Cardiac muscle cell (in vitro differentiated cells and primary cell): Measurements from ENCODE around the gene BDKRB2. TPM values are rescaled to one million over a fixed set of nuclear protein-coding genes. Genes with fewer than 3 reads are reported as not detected.

Experiments
- DNase-seq, 2 donors: peaks; one replicate each; pipeline versions ENCODE4 v3.0.0 to v3.0.0-alpha.2; 2010 to 2017; ENCODE audit warnings: low read depth in 1 of 2, low spot score in 1 of 2
- H3K27ac ChIP-seq: fragments of 200-600 bp; sonication (generic); 2 replicates; pipeline ENCODE4 v1.5.1; 2016
- H3K27me3 ChIP-seq: fragments of 200-600 bp; sonication (generic); 2 replicates; pipeline ENCODE4 v1.6.0; 2016; ENCODE audit warnings: control low read depth
- H3K36me3 ChIP-seq: fragments of 200-600 bp; sonication (generic); 2 replicates; pipeline ENCODE4 v1.5.1; 2016; ENCODE audit warnings: control low read depth
- H3K4me1 ChIP-seq: fragments of 200-600 bp; sonication (generic); 2 replicates; pipeline ENCODE4 v1.8.1; 2017; ENCODE audit warnings: low read depth, mild to moderate bottlenecking, mixed run types
- H3K4me3 ChIP-seq: fragments of 200-600 bp; sonication (generic); 2 replicates; pipeline ENCODE4 v1.5.1; 2016; ENCODE audit warnings: mild to moderate bottlenecking
- H3K9me3 ChIP-seq: fragments of 200-600 bp; sonication (generic); 2 replicates; pipeline ENCODE4 v1.5.1; 2017; ENCODE audit warnings: low read depth, mild to moderate bottlenecking, control low read depth
- CTCF ChIP-seq: IDR thresholded peaks from 2 replicates; pipeline ENCODE4 v1.5.1; 2012; ENCODE audit warnings: low read depth, mild to moderate bottlenecking, low read length
- polyA plus RNA-seq: library from polyadenylated mRNA; unstranded; fragments of >200 nt; fragmentation: Nextera tagmentation; extraction: Ambion mirVana; gene quantifications from 2 replicates; pipeline ENCODE4 v1.2.1, GENCODE V29; 2016
- total RNA-seq: library from RNA; depleted of rRNA; stranded (reverse); fragments of >200 nt; gene quantifications from 2 replicates; pipeline ENCODE4 v1.2.3, GENCODE V29; 2016

The BDKRB2 gene
- total RNA-seq, result 0.45 and 0.49 TPM in 2 replicates
- polyA plus RNA-seq, result 0.57 TPM in 1 of 2 replicates, not detected in the other

DNA sequence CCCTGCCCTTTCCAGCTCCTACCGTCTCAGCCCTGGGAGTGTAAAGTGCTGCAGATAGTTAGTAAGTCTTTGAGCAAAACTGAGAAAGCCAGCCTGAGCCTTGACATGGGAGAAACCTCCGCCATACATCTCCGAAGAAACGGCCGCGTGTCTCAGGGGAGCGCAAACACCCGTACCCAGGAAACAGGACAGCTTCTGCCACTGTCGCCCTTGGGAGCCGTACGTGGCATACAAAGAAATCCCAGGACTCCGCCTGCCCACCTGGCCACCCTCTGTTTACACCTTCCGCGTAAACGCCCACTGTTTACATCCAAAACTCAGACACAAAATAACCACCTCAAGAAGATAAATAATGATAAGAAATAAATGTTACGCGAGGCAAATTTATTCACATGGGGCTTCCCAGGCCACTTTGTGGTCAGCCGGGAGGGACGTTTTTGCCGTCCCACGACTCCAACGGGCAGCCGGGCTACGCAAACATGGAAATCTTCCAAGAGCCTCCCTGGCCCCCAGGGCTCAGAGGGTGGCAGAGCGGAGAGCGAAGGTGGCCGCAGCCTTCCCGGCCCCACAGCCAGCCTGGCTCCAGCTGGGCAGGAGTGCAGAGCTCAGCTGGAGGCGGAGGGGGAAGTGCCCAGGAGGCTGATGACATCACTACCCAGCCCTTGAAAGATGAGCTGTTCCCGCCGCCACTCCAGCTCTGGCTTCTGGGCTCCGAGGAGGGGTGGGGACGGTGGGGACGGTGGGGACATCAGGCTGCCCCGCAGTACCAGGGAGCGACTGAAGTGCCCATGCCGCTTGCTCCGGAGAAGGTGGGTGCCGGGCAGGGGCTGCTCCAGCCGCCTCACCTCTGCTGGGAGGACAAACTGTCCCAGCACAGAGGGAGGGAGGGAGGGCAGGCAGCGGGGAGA is at the start of gene BDKRB2:
BDKRB2 (plus strand) TSS at position 689 of the 908 bp plus-strand sequence. CDS start 32,269 bp downstream, outside the sequence.
- peak; percentile 76 to 82 for DNase-seq
- H3K4me3 ChIP-seq, result peak within 1 kb of the TSS; percentile 20
- H3K36me3 ChIP-seq, result no peaks in the 10 kb centered on the region
- peaks cover 4% of the 10 kb centered on the region for H3K4me1 ChIP-seq
- H3K27ac ChIP-seq, result no peak within 1 kb of the TSS
- TF ChIP-seq CTCF, result no peak
- H3K9me3 ChIP-seq, result no peaks in the 10 kb centered on the region
- no peaks in the 10 kb centered on the region for H3K27me3 ChIP-seq

DNA sequence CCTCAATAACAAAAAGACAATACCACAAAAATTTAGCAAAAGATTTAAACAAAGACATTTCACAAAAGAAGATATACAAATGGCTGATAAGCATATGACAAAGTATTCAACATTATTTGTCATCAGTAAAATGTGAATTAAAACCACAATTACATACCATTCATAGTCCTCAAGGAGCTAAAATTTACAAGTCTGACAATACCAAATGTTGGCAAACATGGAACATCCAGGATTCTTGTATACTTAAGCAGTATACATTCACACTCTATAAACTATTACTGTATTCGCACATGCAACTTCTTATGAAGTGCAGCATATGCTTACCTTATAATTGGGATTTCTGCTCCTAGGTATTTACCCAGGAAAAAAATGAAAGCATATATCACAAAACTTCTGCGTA is 49.7 kb upstream of the BDKRB2 start:
- H3K4me3 ChIP-seq, result no peak overlapping the region
- no peak overlapping the region for H3K27ac ChIP-seq
- no peaks in the 10 kb centered on the region for H3K4me1 ChIP-seq
- H3K27me3 ChIP-seq, result no peaks in the 10 kb centered on the region
- H3K36me3 ChIP-seq, result no peaks in the 10 kb centered on the region
- DNase-seq, result no peak
- H3K9me3 ChIP-seq, result no peaks in the 10 kb centered on the region
- TF ChIP-seq CTCF, result no peak

GRCh38 chr14:96156804-96157760 is 47.6 kb upstream of the BDKRB2 start:
- TF ChIP-seq CTCF, result no peak
- Histone ChIP-seq H3K27me3 (no peaks in the 10 kb centered on the region), H3K27ac (no peak overlapping the region), H3K9me3 (no peaks in the 10 kb centered on the region), H3K4me1 (no peaks in the 10 kb centered on the region), H3K4me3 (no peak overlapping the region), H3K36me3 (no peaks in the 10 kb centered on the region)
- no peak for DNase-seq

DNA sequence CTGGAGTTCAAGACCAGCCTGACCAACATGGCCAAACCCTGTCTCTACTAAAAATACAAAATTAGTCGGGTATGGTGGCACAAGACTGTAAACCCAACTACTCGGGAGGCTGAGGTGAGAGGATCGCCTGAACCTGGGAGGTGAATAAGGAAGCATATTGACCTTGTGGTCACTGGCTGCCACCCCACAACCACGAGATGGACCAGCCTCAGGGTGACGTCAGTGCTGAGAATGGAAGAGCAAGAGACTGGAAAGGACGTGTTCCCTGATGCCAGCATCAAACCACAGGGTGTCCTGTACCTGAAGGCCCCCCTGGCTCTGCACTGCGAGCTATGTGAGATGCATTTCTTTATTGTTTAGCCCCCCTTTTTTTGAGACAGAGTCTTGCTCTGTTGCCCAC is 45.9 kb upstream of the BDKRB2 start:
- no peaks in the 10 kb centered on the region for H3K36me3 ChIP-seq
- no peaks in the 10 kb centered on the region for H3K27me3 ChIP-seq
- H3K27ac ChIP-seq, result no peak overlapping the region
- no peak for DNase-seq
- no peaks in the 10 kb centered on the region for H3K9me3 ChIP-seq
- no peaks in the 10 kb centered on the region for H3K4me1 ChIP-seq
- H3K4me3 ChIP-seq, result no peak overlapping the region
- TF ChIP-seq CTCF, result no peak

- Histone ChIP-seq H3K27me3 (no peaks in the 10 kb centered on the region), H3K4me3 (no peak overlapping the region), H3K4me1 (no peaks in the 10 kb centered on the region), H3K9me3 (no peaks in the 10 kb centered on the region), H3K27ac (no peak overlapping the region), H3K36me3 (no peaks in the 10 kb centered on the region)
- no peak for DNase-seq
- no peak for TF ChIP-seq CTCF
Observed at GRCh38 chr14:96160076-96160912, 44.3 kb upstream of the BDKRB2 start.
